Right cardiac atrium (tissue), 5 donors: ENCODE data around the gene CABP4. TPM values are rescaled to one million over a fixed set of nuclear protein-coding genes. Genes with fewer than 3 reads are reported as not detected.
A peak's percentile ranks its signal among the peaks of the same experiment; 100 is the strongest.

ENCODE experiments used
- ATAC-seq, 2 donors: fragments of 200-7000 bp; cut with Tn5 transposase; one replicate each; pipeline versions ENCODE4 v1.8.0 to v1.9.1; 2020; ENCODE audit warnings: moderate library complexity in 2 of 2, mild to moderate bottlenecking in 1 of 2
- DNase-seq, 3 donors: peaks; one replicate each; pipeline ENCODE4 v3.0.0-alpha.2; 2020
- H3K27ac ChIP-seq: one replicate; pipeline ENCODE4 v1.5.1; 2013; ENCODE audit warnings: mild to moderate bottlenecking, low read length, control low read depth, moderate library complexity
- H3K27me3 ChIP-seq: one replicate; pipeline ENCODE4 v1.6.1; 2013; ENCODE audit not compliant: control insufficient read depth, insufficient read depth
- H3K4me1 ChIP-seq: one replicate; pipeline ENCODE4 v1.6.1; 2013; ENCODE audit warnings: low read length; ENCODE audit not compliant: control insufficient read depth, insufficient read depth
- H3K4me3 ChIP-seq: one replicate; pipeline ENCODE4 v1.5.1; 2013; ENCODE audit warnings: low read length, control low read depth
- H3K9me3 ChIP-seq: one replicate; pipeline ENCODE4 v1.6.1; 2013; ENCODE audit warnings: low read length; ENCODE audit not compliant: control insufficient read depth
- WGBS: extraction: QIAGEN DNeasy Blood & Tissue Kit; methylation state at CpG from one replicate; pipeline ENCODE4 v1.1.7; 2013; 5-methylcytosine and 5-hydroxymethylcytosine counted together
- intact Hi-C, 4 donors: fragments of 100-400 bp; cut with DNase I; formaldehyde crosslinking; loops; one replicate each; pipeline versions ENCODE4 v1.11.0 to v1.14.0; 2022 to 2023
- long read RNA-seq, 4 donors: library from polyadenylated mRNA; unstranded; transcript quantifications; one replicate each; pipeline ENCODE4 v2.0.0, GENCODE V29; 2020 to 2021
- polyA plus RNA-seq: library from polyadenylated mRNA; stranded (reverse); fragments of 200-250 nt; gene quantifications from one replicate; pipeline ENCODE4 v1.2.3, GENCODE V29; 2013
- total RNA-seq, 4 donors: library from RNA; stranded (reverse); fragmentation: NEBNext Ultra II Directional; extraction: Animal tissue kit (Norgen Biotek cat#: 25700); gene quantifications; one replicate each; pipeline ENCODE4 v1.2.1, GENCODE V29; 2021
- donor health status: healthy with polysubstance abuse.
- donor health status: DM: no; HTN: yes; CAD: no.
- donor health status: DM: no; HTN: no; CAD: no.
- donor health status: DM: no; HTN: yes; CAD: no; lungs with severe emphysema.
- donor health status: DM: yes; HTN: yes; CAD: no.

CABP4 gene
- total RNA-seq (1 to 10 TPM; 1.1 to 1.8 (median 1.5) TPM), polyA plus RNA-seq (0.81 TPM)
- long read RNA-seq, donor 1, partial matches to known transcripts: 2 of 3 reads
- long read RNA-seq, donor 1, other reads (novel, unspliced or antisense): 1 of 3 reads
- long read RNA-seq, donor 2, partial matches to known transcripts: 0 of 1 reads
- long read RNA-seq, donor 2, other reads (novel, unspliced or antisense): 0 of 1 reads
- long read RNA-seq, donor 3, partial matches to known transcripts: 1 of 2 reads
- long read RNA-seq, donor 3, other reads (novel, unspliced or antisense): 1 of 2 reads
- long read RNA-seq, donor 4, partial matches to known transcripts: 0 of 1 reads
- long read RNA-seq, donor 4, other reads (novel, unspliced or antisense): 0 of 1 reads

DNA sequence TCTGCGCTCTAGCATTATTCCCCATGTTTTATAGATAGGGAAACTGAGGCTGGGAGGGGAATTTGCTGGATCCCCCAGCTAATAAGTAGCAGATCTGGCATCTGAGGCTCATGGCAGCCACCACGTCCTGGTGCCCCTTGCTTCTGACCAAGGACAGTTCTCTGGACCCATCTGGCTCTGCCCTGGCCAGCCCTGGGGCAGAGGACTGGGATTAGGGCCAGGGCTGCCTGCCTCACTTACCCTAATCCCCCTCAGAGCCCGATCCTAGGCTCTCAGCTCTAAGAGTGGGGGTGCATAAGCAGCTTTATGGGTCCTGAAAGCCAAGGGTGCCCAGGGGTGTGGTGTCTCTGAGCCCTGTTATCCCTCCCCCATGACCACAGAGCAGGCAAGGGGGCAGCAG is at the start of gene CABP4:
Gene CABP4 (plus strand): TSS at position 301 of the 400 bp plus-strand sequence. CDS start 70 bp downstream, at position 371.
- WGBS: 89% methylated on average over 3 of the region's 3 CpGs
- DNase-seq: no peak
- Histone ChIP-seq H3K4me1 (no peaks in the 10 kb centered on the region), H3K4me3 (no peak within 1 kb of the TSS), H3K27me3 (no peaks in the 10 kb centered on the region), H3K27ac (no peak within 1 kb of the TSS), H3K9me3 (no peaks in the 10 kb centered on the region)
- no peak for ATAC-seq
- intact Hi-C loops: no loop called here

GRCh38 chr11:67405688-67406339 is 49.3 kb upstream of the CABP4 start:
- no peaks in the 10 kb centered on the region for H3K27me3 ChIP-seq

DNA sequence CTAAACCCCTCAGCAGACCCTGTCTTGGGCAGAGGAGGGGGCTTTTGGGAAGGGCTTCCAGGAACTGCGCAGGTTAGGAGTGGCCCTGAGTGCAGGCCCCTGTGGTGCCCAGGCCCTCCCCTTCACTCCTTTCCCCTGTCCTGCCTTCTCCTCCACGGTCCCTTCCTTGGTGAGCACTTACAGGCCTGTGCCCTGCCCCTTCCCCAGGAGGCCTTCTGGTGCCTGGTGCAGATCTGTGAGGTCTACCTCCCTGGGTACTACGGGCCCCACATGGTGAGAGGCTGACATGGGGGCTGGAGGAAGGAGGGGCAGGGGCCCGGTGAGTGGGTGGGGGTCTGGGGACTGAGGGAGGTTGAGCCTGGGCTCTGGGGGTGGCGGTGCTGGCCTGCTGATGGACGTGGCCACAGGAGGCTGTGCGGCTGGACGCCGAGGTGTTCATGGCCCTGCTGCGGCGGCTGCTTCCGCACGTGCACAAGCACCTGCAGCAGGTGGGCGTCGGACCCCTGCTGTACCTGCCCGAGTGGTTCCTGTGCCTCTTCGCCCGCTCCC is 48.7 kb upstream of the CABP4 start:
- ATAC-seq (no peak), DNase-seq (no peak)
- no peaks in the 10 kb centered on the region for H3K4me1 ChIP-seq
- H3K9me3 ChIP-seq: no peaks in the 10 kb centered on the region
- H3K4me3 ChIP-seq: no peak overlapping the region
- H3K27me3 ChIP-seq: no peaks in the 10 kb centered on the region
- WGBS: 81% methylated on average over 18 of the region's 18 CpGs
- intact Hi-C loops: loop anchor here in 1 of 4 donors (10.0 kb wide), 1 partner anchor 98 kb away; the partner anchor contains the start of genes CDK2AP2 and PITPNM1
- no peak overlapping the region for H3K27ac ChIP-seq

More at GRCh38 chr11:67405688-67406339, 49.3 kb upstream of the CABP4 start:
- DNase-seq (no peak), ATAC-seq (no peak)
- H3K27ac ChIP-seq: no peak overlapping the region
- H3K4me3 ChIP-seq: no peak overlapping the region
- no peaks in the 10 kb centered on the region for H3K9me3 ChIP-seq
- intact Hi-C loops: loop anchor here in 1 of 4 donors (10.0 kb wide), 1 partner anchor 99 kb away; the partner anchor contains the start of genes CDK2AP2 and PITPNM1
- H3K4me1 ChIP-seq: peaks cover under 1% of the 10 kb centered on the region
- 91% methylated on average over 9 of the region's 9 CpGs for WGBS

DNA sequence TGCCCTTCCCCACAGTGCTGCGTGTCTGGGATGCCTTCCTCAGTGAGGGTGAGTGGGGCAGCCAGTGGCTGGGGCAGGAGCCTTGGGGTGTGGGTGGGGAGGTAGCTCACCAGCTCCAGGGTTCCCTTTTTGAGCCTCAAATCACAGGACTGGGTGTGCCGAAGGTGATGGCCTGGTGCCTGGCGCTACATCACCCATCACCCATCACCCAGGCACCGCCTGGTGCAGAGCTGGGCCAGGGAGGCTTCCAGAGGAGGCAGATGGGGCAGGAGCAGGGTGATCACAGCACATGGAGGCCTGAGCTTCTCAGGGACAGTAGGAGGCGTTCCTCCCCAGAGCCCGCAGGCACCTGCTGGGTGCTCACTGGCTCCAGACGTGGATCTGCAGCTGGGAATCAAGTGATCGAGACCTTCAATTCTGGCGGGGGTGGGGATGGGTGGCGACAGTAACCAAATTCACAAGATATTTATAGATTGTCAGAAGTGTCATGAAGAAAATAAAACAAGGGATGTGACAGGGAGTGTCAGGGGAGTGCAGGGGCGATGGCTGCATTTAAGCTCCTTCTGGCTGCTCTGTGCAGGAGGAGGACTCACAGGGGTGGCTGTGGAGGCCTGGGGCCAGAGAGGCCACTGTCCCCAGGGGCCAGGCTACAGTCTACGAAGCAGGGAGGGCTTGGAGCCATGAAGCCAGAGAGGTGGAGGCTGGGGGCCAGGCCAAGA is 48.0 kb upstream of the CABP4 start:
- DNase-seq: peak in 1 of 3 donors; percentile 77
- H3K4me3 ChIP-seq: no peak overlapping the region
- intact Hi-C loops: loop anchor here in 1 of 4 donors (10.0 kb wide), 1 partner anchor 98 kb away; the partner anchor contains the start of genes CDK2AP2 and PITPNM1
- no peak overlapping the region for H3K27ac ChIP-seq
- 45% methylated on average over 12 of the region's 12 CpGs for WGBS
- H3K9me3 ChIP-seq: no peaks in the 10 kb centered on the region
- H3K4me1 ChIP-seq: no peaks in the 10 kb centered on the region
- peak; percentile 4 to 30 for ATAC-seq
- H3K27me3 ChIP-seq: no peaks in the 10 kb centered on the region

DNA sequence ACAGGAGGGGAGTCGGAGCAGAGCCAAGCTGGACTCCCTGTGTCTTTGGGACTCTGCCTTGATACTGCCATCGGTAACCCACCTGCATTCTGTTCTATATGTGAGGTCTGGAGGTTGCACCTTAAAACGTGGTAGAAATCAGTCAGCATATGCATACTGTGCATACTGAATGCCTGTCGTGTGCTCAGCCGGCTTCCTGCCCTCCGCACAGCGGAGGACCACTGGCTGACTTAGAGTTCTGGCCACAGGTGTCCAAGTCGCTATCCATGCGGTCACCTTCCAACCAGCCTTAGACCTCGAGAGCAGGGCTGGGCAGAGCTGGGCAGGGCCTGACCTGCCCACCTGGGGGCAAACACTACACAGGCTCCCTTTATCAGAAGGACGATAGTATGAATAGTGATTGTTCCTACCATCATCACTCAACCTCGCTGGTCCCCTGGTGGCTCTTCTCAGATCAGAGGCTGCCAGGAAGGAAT is 47.4 kb upstream of the CABP4 start:
- Histone ChIP-seq H3K9me3 (no peaks in the 10 kb centered on the region), H3K4me3 (no peak overlapping the region), H3K27ac (no peak overlapping the region), H3K27me3 (no peaks in the 10 kb centered on the region), H3K4me1 (no peaks in the 10 kb centered on the region)
- no peak for ATAC-seq
- DNase-seq: no peak
- WGBS: 64% methylated on average over 12 of the region's 12 CpGs
- intact Hi-C loops: loop anchor here in 1 of 4 donors (10.0 kb wide), 1 partner anchor 97 kb away; the partner anchor contains the start of genes CDK2AP2 and PITPNM1

DNA sequence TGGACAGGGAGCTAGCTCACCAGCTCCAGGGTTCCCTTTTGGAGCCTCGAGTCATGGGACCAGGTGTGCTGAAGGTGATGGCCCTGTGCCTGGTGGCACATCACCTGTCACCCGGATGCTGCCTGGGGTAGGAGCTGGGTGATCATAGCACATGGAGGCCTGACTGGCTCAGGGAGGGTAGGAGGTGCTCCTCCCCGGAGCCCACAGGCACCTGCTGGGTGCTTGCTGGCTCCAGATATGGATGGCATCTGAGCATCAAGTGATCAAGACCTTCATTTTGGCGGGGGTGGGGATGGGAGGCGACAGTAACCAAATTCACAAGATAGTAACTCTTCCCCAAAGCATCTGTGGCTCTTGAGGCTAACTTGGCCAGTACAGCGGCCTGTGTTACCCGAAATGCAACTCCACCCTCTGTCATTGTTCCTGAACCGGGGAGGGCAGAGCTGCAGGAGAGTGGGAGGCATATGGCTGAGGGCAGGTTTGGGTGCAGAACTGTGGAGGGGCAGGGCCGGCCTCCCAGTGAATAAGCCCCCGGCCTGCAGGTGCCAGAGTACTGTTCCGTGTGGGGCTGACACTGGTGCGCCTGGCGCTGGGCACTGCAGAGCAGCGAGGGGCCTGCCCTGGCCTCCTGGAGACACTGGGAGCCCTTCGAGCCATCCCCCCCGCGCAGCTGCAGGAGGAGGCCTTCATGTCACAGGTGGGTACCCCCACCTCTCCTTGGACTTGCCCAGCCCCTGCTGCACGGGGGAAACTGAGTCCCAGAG is 46.5 kb upstream of the CABP4 start:
- ATAC-seq: no peak
- Histone ChIP-seq H3K27ac (no peak overlapping the region), H3K9me3 (no peaks in the 10 kb centered on the region), H3K4me1 (no peaks in the 10 kb centered on the region), H3K4me3 (no peak overlapping the region), H3K27me3 (no peaks in the 10 kb centered on the region)
- DNase-seq: no peak
- WGBS: 76% methylated on average over 18 of the region's 18 CpGs
- intact Hi-C loops: loop anchor here in 1 of 4 donors (10.0 kb wide), 1 partner anchor 96 kb away; the partner anchor contains the start of genes CDK2AP2 and PITPNM1

- Histone ChIP-seq H3K27ac (no peak overlapping the region), H3K9me3 (no peaks in the 10 kb centered on the region), H3K4me3 (no peak overlapping the region), H3K27me3 (no peaks in the 10 kb centered on the region), H3K4me1 (no peaks in the 10 kb centered on the region)
- DNase-seq (no peak), ATAC-seq (no peak)
- 59% methylated on average over 24 of the region's 24 CpGs for WGBS
- intact Hi-C loops: loop anchor here in 1 of 4 donors (10.0 kb wide), 1 partner anchor 96 kb away; the partner anchor contains the start of genes CDK2AP2 and PITPNM1
Measured at GRCh38 chr11:67409261-67409666, 45.9 kb upstream of the CABP4 start.

GRCh38 chr11:67409781-67410368 is 45.3 kb upstream of the CABP4 start:
- WGBS: 32% methylated on average over 13 of the region's 13 CpGs
- H3K9me3 ChIP-seq: no peaks in the 10 kb centered on the region
- intact Hi-C loops: loop anchor here in 2 of 4 donors (10.0 kb wide), 2 partner anchors 55 to 95 kb away; partner anchors contain the start of genes CDK2AP2 (in 1 of the 2), PITPNM1 (in 1 of the 2) and TMEM134 (in 1 of the 2)
- H3K4me1 ChIP-seq: no peaks in the 10 kb centered on the region
- H3K4me3 ChIP-seq: no peak overlapping the region
- no peak overlapping the region for H3K27ac ChIP-seq
- no peak for ATAC-seq
- DNase-seq: peak in 1 of 3 donors; percentile 51
- H3K27me3 ChIP-seq: no peaks in the 10 kb centered on the region

DNA sequence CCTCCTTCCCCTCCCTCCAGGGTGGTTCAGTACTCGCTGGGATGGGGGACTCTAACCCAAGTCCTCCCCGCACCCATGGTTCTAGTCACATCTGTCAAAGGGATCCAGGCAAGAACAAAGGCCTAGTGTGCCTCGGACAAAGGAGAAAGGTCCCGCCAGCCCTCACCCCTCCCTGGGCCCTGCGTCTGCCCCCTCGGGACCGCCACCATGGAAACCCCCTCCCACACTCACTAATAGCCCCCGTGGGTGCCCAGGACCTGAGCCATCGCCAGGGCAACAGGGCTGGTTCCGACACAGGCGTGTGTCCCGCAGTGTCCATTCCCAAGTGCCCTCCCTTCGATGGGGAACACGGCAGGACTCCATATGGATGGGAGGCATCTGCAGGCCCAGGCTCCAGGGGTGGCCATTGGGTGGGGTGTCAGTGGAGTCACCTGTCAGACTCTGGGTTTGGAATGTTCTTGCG is 44.8 kb upstream of the CABP4 start:
- intact Hi-C loops: loop anchor here in 1 of 4 donors (10.0 kb wide), 1 partner anchor 54 kb away; the partner anchor contains the start of gene TMEM134
- ATAC-seq (no peak), DNase-seq (no peak)
- H3K27ac ChIP-seq: no peak overlapping the region
- no peaks in the 10 kb centered on the region for H3K27me3 ChIP-seq
- no peaks in the 10 kb centered on the region for H3K9me3 ChIP-seq
- no peak overlapping the region for H3K4me3 ChIP-seq
- 68% methylated on average over 15 of the region's 15 CpGs for WGBS
- no peaks in the 10 kb centered on the region for H3K4me1 ChIP-seq
